SH-SY5Y (cell line): ENCODE measurements around the gene LSAMP.

Experiments
- GATA2 ChIP-seq: IDR thresholded peaks from 2 replicates; pipeline ENCODE4 v1.6.1; 2011; ENCODE audit warnings: mild to moderate bottlenecking, low read depth, low read length
- GATA3 ChIP-seq: IDR thresholded peaks from 2 replicates; pipeline ENCODE4 v1.6.1; 2011; ENCODE audit warnings: low read depth, mild to moderate bottlenecking, low read length, moderate library complexity

LSAMP gene

GRCh38 chr3:115864911-115865310 is 580.4 kb downstream of the LSAMP start:
- no peak for TF ChIP-seq GATA2

- TF ChIP-seq GATA3 (no peak), GATA2 (no peak)
These were observed 582.4 kb downstream of the LSAMP start for GRCh38 chr3:115862849-115863248.

DNA sequence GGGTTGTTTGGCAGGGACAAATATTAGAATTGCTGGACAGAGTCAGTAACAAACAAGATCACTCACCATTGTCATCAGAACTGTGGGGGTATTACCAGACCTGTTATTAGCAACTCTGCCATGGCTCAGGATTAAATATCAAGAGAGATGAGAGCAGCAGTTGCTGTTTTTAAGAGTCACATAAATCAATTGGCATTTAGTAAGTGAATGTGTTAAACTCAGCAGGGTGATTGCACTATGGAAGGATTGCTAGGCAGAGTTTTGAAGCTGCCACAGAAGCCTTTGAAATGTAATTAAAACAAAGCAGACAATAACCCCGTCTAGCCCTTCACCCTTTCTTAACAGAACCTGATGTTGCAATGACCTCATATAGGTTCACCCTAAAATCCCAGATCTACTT is 583.2 kb downstream of the LSAMP start:
- TF ChIP-seq GATA3, result no peak
- TF ChIP-seq GATA2, result no peak

- TF ChIP-seq GATA2 (no peak), GATA3 (no peak)
These were observed 584.0 kb downstream of the LSAMP start for GRCh38 chr3:115861166-115861733.

DNA sequence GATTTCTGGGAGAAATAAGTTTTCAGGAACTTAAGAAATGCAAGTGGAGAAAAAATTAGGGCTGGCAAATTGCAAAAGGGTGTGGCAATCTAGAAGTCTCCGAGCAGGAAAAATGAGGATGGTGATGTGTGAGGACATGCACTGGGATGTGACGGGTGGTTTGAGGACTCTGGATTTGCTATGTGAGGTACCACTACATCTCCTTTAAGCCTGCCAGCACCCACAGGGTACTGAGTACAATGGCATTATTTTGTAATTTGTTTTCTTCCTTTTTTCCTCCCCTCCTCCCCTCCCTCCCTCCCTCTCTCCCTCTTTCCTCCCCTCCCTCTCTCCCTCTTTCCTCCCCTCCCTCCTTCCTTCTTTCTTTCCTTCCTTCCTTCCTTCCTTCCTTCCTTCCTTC is 584.5 kb downstream of the LSAMP start:
- no peak for TF ChIP-seq GATA2
- TF ChIP-seq GATA3, result no peak

DNA sequence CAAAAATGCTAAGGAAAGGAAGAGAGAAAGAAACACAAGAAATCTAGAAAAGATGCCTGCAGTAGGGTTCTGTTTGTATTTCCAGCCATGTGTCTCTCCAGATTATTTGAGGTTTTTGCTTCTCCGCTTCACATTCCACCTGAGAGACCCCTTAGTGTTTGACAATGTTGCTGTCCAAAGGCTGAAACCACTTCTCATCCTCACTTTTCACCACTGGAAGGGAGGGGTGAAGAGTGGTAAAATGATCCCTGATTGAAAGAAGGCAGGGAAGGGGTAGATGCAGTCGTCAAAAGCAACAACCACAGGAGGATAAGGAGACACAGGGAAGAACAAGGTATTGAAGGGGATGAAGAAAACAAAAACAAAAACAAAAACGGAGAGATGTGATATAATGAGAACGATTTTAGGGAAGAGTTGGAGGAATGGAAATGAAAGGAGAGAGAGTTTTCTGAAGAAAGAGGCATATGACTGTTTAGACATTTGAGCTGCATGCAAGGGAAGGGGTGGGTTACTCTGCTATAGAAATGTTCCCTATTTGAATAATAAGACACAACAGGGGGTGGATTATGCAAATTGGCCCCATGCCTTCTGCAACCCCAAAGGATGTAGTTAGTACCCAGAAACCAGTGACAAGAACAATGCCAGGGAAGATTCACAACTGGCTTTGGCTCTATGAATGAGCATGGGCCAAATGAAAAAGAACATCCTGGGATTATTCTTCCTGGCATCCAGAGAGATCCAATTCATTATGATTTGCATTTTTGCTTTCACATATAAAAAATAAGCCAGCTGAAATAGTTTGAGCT is 586.1 kb downstream of the LSAMP start:
- TF ChIP-seq GATA2 (no peak), GATA3 (no peak)

- TF ChIP-seq GATA3 (no peak), GATA2 (no peak)
These were observed 587.7 kb downstream of the LSAMP start for GRCh38 chr3:115857518-115858136.

DNA sequence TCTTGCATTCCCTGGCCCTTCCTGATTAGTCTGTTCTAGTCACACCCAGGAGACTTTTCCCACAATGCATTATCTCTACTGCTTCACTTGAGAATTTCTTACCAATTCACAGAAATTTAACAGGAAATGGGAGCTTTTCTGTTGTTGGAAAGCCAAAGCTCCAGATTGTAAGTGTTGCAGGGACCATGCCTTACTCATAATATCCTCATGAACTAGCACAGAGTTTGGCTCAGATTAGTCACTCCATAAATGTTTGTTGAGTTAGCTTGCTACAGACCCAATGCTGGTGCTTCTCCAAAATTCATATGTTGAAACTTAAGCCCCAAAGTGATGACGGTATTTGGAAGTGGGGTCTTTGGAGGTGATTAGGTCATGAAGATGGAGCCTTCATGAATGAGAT is 589.4 kb downstream of the LSAMP start:
- TF ChIP-seq GATA2, result no peak
- TF ChIP-seq GATA3, result no peak

DNA sequence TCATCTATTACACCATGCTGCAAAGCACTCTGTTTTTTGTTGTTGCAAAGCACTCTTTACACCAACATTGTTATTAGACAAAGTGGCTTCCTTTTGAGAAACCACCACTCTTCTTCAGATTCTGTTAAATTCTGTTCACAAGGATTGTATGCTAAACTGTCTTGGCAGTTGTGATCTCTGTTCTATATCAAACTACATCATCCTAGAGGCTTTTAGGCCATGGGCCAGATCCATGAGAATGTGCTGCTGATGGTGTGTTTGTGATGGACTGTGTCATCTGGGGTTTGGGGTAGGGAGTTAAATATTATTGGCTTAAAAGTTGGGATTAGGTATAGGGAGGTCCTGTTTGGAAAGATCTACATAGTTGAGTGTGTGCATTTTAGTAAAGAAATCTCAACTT is 592.2 kb downstream of the LSAMP start:
- TF ChIP-seq GATA3 (no peak), GATA2 (no peak)

DNA sequence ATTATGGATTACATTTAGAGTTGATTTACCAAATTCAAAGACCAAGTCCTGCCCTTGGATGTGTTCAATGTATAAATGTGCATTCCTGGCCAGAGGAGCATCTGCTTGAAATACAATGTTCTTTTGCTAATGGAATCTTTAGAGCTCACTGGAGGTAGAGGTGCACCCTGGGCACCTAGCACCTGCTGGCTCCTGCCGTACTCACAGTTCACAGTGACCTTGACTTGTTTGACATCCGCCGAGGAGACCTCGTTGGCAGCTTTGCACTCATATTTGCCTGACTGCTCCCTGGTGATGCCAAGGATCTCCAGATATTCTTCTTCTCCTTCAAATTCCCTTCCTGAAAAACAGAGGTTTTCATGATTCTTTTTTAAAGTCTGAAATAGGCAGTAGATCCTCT is 593.0 kb downstream of the LSAMP start:
- TF ChIP-seq GATA2 (no peak), GATA3 (no peak)

GRCh38 chr3:115851571-115851970 is 593.7 kb downstream of the LSAMP start:
- TF ChIP-seq GATA3 (no peak), GATA2 (no peak)

- TF ChIP-seq GATA2 (no peak), GATA3 (no peak)
These were observed 596.6 kb downstream of the LSAMP start for GRCh38 chr3:115848641-115849040.

- TF ChIP-seq GATA3 (no peak), GATA2 (no peak)
These were observed 599.3 kb downstream of the LSAMP start for GRCh38 chr3:115845986-115846385.

DNA sequence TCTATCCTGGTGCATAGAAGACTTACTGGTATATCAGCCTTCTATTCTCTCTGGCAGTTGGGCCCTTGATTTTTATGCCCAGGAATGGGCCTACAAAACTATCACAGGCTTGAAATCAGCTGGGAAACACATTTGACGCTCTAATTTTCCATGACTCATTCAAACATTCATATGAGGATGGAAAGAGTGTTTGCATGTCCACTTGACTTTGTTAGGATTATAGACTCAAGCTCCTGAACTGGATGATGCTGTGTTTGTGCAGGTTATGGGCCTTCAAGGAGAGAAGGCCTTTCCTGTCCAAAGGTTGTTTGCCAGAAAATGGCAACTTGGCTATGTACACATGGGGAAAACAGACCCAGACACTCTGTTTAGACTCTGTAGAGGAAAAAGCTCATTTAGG is 602.1 kb downstream of the LSAMP start:
- TF ChIP-seq GATA3 (no peak), GATA2 (no peak)

DNA sequence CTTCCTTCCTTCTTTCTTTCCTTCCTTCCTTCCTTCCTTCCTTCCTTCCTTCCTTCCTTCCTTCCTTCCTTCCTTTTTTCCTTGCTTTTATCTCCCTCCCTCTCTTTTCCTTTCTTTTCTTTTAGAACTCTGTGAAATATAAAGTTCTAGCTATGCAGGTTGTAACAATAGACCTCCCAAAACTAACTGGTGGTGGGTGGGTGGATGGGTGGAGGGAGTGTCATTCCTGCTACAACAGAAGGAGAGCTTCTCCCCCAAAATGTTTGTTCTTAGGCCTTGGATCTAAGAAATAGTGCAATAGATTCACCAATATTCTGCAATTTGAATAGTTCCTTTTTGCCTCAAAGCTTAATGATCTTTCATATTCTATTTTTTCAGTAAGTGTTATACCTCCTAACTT is 606.0 kb downstream of the LSAMP start:
- TF ChIP-seq GATA2 (no peak), GATA3 (no peak)
